GM12801 (cell line): ENCODE results near the gene PLD1.

Experiments
- CTCF ChIP-seq: IDR thresholded peaks from one replicate; pipeline ENCODE4 v1.5.1; 2011; ENCODE audit warnings: control low read depth; ENCODE audit not compliant: insufficient read length; ENCODE audit errors: extremely low read depth

PLD1 gene

GRCh38 chr3:171622126-171622525 lies 188.2 kb downstream of the PLD1 start:
- TF ChIP-seq CTCF, result no peak

GRCh38 chr3:171620825-171621434 lies 189.4 kb downstream of the PLD1 start:
- TF ChIP-seq CTCF, result no peak

- TF ChIP-seq CTCF, result no peak
Measured at GRCh38 chr3:171616798-171617197, 193.5 kb downstream of the PLD1 start.

- TF ChIP-seq CTCF, result no peak
Measured at GRCh38 chr3:171615686-171616085, 194.6 kb downstream of the PLD1 start.

- no peak for TF ChIP-seq CTCF
Measured at GRCh38 chr3:171615281-171615680, 195.0 kb downstream of the PLD1 start.

- TF ChIP-seq CTCF, result no peak
Measured at GRCh38 chr3:171614318-171614921, 195.9 kb downstream of the PLD1 start.

- TF ChIP-seq CTCF, result no peak
Measured at GRCh38 chr3:171607452-171607851, 202.8 kb downstream of the PLD1 start.
